ENCODE data around the gene MEGF11.

DNA sequence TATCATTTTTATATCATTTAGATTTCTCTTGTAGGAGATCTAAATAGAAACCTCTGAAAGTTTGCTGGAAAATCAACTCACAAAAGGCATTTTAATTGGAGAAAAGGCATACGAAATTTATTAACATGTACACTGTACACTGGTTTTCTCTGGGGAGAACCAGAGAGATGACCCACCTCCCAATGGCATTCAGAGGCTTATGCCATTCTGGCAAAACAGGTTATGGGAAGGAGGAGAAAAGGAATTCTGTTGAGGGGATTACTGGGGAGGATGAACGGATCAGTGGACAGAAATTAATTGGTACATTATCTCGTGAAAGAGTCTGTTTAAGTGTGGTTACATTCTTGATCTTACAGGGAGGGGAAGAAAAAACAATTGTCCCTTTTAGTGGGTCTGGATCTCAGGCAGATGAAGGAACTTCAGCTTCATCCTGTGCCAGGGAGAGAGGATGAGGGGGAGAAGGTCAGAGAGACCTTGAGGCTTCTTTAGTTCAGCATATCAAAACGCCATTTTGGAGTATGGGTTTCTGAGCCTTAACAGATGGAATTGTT, 367.8 kb downstream of the MEGF11 start:
- no peak for TF ChIP-seq CTCF (IDR thresholded peaks at IDR 0.05; ENCODE audit: low read depth, low read length)
- TF ChIP-seq EZH2phosphoT487 (IDR thresholded peaks at IDR 0.05; ENCODE audit: low read depth): no peak

Data from OCI-LY3 (cell line).